ENCODE data around the gene SPAG16. TPM values are rescaled to one million over a fixed set of nuclear protein-coding genes. Genes with fewer than 3 reads are reported as not detected.

The SPAG16 gene
- total and polyA plus RNA-seq, 4 donors, result 8.7 to 90.6 (median 21.6) TPM

DNA sequence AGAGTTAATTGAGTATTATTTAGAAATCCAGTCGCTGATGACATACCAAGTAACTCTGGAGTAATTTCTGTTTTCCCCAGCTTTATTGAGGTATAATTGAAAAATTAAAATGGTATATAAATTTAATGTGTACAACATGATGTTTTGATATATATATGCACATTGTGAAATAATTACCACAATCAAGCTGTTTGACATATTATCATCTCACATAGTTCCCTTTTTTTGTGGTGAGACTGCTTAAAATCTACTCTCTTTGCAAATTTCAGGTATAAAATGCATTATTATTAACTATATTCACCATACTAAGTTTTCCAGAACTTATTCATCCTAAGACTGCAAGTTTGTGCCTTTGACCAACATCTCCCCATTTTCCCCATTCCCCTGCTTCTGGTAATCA lies 25.0 kb upstream of the SPAG16 start:
- TF ChIP-seq CTCF (IDR thresholded peaks at IDR 0.05; ENCODE audit: control extremely low read depth, extremely low read depth), result no peak
- H3K36me3 ChIP-seq (ENCODE audit: control insufficient read depth in 4 of 4, insufficient read depth in 4 of 4, low read length in 4 of 4), result no peaks in the 10 kb centered on the region
- H3K4me3 ChIP-seq, result no peak overlapping the region
- H3K9me3 ChIP-seq (ENCODE audit: control insufficient read depth in 4 of 4, insufficient read depth in 3 of 4, low read length in 3 of 4), result no peaks in the 10 kb centered on the region
- ATAC-seq (ENCODE audit: insufficient read depth, low FRiP score), result no peak
- H3K27me3 ChIP-seq (ENCODE audit: control insufficient read depth in 3 of 3, insufficient read depth in 3 of 3, low read length in 2 of 3), result no peaks in the 10 kb centered on the region
- DNase-seq, result no peak
- 84 to 88% methylated on average over 1 of the region's 1 CpG for WGBS, 2 donors
- H3K4me1 ChIP-seq (ENCODE audit: control insufficient read depth in 5 of 5, insufficient read depth in 5 of 5, low read length in 5 of 5), result no peaks in the 10 kb centered on the region
- no peak overlapping the region for H3K27ac ChIP-seq (ENCODE audit: low read depth in 1 of 2, low read length in 1 of 2)
- no peak overlapping the region for H3K9ac ChIP-seq (ENCODE audit: insufficient read depth in 1 of 2, low read length in 2 of 2)

GRCh38 chr2:213261237-213261636 lies 23.0 kb upstream of the SPAG16 start:
- ATAC-seq (ENCODE audit: insufficient read depth, low FRiP score) (no peak), DNase-seq (no peak)
- Histone ChIP-seq H3K36me3 (ENCODE audit: control insufficient read depth in 4 of 4, insufficient read depth in 4 of 4, low read length in 4 of 4) (no peaks in the 10 kb centered on the region), H3K9me3 (ENCODE audit: control insufficient read depth in 4 of 4, insufficient read depth in 3 of 4, low read length in 3 of 4) (no peaks in the 10 kb centered on the region), H3K9ac (ENCODE audit: insufficient read depth in 1 of 2, low read length in 2 of 2) (no peak overlapping the region), H3K27ac (ENCODE audit: low read depth in 1 of 2, low read length in 1 of 2) (no peak overlapping the region), H3K4me3 (no peak overlapping the region), H3K27me3 (ENCODE audit: control insufficient read depth in 3 of 3, insufficient read depth in 3 of 3, low read length in 2 of 3) (no peaks in the 10 kb centered on the region), H3K4me1 (ENCODE audit: control insufficient read depth in 5 of 5, insufficient read depth in 5 of 5, low read length in 5 of 5) (no peaks in the 10 kb centered on the region)
- 94% methylated on average over 1 of the region's 1 CpG for WGBS, 2 donors
- no peak for TF ChIP-seq CTCF (IDR thresholded peaks at IDR 0.05; ENCODE audit: control extremely low read depth, extremely low read depth)

- Histone ChIP-seq H3K9me3 (ENCODE audit: control insufficient read depth in 4 of 4, insufficient read depth in 3 of 4, low read length in 3 of 4) (no peaks in the 10 kb centered on the region), H3K27me3 (ENCODE audit: control insufficient read depth in 3 of 3, insufficient read depth in 3 of 3, low read length in 2 of 3) (no peaks in the 10 kb centered on the region), H3K9ac (ENCODE audit: insufficient read depth in 1 of 2, low read length in 2 of 2) (no peak overlapping the region), H3K4me3 (no peak overlapping the region), H3K4me1 (ENCODE audit: control insufficient read depth in 5 of 5, insufficient read depth in 5 of 5, low read length in 5 of 5) (no peaks in the 10 kb centered on the region), H3K36me3 (ENCODE audit: control insufficient read depth in 4 of 4, insufficient read depth in 4 of 4, low read length in 4 of 4) (no peaks in the 10 kb centered on the region), H3K27ac (ENCODE audit: low read depth in 1 of 2, low read length in 1 of 2) (no peak overlapping the region)
- WGBS, 2 donors, result 70 to 81% methylated on average over 6 of the region's 6 CpGs
- TF ChIP-seq CTCF (IDR thresholded peaks at IDR 0.05; ENCODE audit: control extremely low read depth, extremely low read depth), result no peak
- DNase-seq (no peak), ATAC-seq (ENCODE audit: insufficient read depth, low FRiP score) (no peak)
These were observed 22.5 kb upstream of the SPAG16 start for GRCh38 chr2:213261715-213262114.

DNA sequence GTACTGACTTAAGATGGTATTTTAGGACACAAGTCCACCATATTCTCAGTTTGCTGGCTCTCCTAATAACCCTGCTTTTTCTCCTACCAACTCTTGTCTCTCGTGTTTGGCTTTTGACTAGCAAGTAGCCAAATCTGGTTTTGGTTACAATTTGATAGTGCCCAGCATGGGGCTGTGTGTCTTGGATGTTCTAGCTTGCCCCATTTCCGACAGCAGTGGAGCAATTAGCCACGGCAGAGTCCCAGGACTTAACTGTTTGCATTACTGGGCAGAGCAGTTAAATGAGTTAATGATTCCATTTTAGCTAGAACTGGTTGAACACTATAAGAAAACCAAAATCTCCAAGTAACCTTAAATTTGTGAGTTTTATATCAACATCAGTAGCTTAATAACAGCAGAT lies 18.6 kb upstream of the SPAG16 start:
- Histone ChIP-seq H3K36me3 (ENCODE audit: control insufficient read depth in 4 of 4, insufficient read depth in 4 of 4, low read length in 4 of 4) (no peaks in the 10 kb centered on the region), H3K9ac (ENCODE audit: insufficient read depth in 1 of 2, low read length in 2 of 2) (no peak overlapping the region), H3K9me3 (ENCODE audit: control insufficient read depth in 4 of 4, insufficient read depth in 3 of 4, low read length in 3 of 4) (no peaks in the 10 kb centered on the region), H3K27ac (ENCODE audit: low read depth in 1 of 2, low read length in 1 of 2) (no peak overlapping the region), H3K27me3 (ENCODE audit: control insufficient read depth in 3 of 3, insufficient read depth in 3 of 3, low read length in 2 of 3) (no peaks in the 10 kb centered on the region), H3K4me3 (no peak overlapping the region), H3K4me1 (ENCODE audit: control insufficient read depth in 5 of 5, insufficient read depth in 5 of 5, low read length in 5 of 5) (no peaks in the 10 kb centered on the region)
- WGBS, 2 donors, result 70 to 81% methylated on average over 3 of the region's 3 CpGs
- no peak for ATAC-seq (ENCODE audit: insufficient read depth, low FRiP score)
- no peak for DNase-seq
- no peak for TF ChIP-seq CTCF (IDR thresholded peaks at IDR 0.05; ENCODE audit: control extremely low read depth, extremely low read depth)

All from lung (tissue), 12 donors.